Nephron (organoid): Measurements from ENCODE around the gene MPL.

Source experiments
- H3K27ac Mint-ChIP-seq, 3 experiments: 2 replicates each; pipeline ENCODE4 v1.8.0; 2020; ENCODE audit warnings: mixed read lengths in 3 of 3, mild to moderate bottlenecking in 2 of 3, moderate library complexity in 1 of 3
- H3K27me3 Mint-ChIP-seq: 2 replicates; pipeline ENCODE4 v1.8.0; 2021; ENCODE audit warnings: low read depth, mild to moderate bottlenecking, moderate library complexity, mixed read lengths
- H3K36me3 Mint-ChIP-seq: 2 replicates; pipeline ENCODE4 v1.8.0; 2020; ENCODE audit warnings: low read depth, mixed read lengths
- H3K4me1 Mint-ChIP-seq: 2 replicates; pipeline ENCODE4 v1.8.0; 2020; ENCODE audit warnings: mixed read lengths
- H3K4me3 Mint-ChIP-seq, 3 experiments: 2 replicates each; pipeline ENCODE4 v1.8.0; 2020; ENCODE audit warnings: mild to moderate bottlenecking in 3 of 3, mixed read lengths in 3 of 3, moderate library complexity in 2 of 3
- H3K9me3 Mint-ChIP-seq: 2 replicates; pipeline ENCODE4 v1.8.0; 2020; ENCODE audit warnings: mixed read lengths
- CTCF ChIP-seq, 3 experiments: fragments of 200-600 bp; sonication (generic); IDR thresholded peaks; one replicate each; pipeline ENCODE4 v1.5.0; 2021; ENCODE audit warnings: antibody characterized with exemption in 3 of 3; ENCODE audit not compliant: unreplicated experiment in 3 of 3

The MPL gene

GRCh38 chr1:43334453-43335205 is 3.0 kb upstream of the MPL start:
- Mint-ChIP-seq H3K36me3 (no peaks in the 10 kb centered on the region), H3K4me3 (no peak overlapping the region), H3K27me3 (peaks cover 4% of the 10 kb centered on the region), H3K9me3 (no peaks in the 10 kb centered on the region), H3K27ac (no peak overlapping the region), H3K4me1 (peaks cover 6% of the 10 kb centered on the region)
- no peak for TF ChIP-seq CTCF (IDR thresholded peaks at IDR 0.05; ENCODE audit: unreplicated experiment in 3 of 3)

- H3K27ac Mint-ChIP-seq, result no peak overlapping the region
- no peak overlapping the region for H3K4me3 Mint-ChIP-seq
- no peaks in the 10 kb centered on the region for H3K4me1 Mint-ChIP-seq
- TF ChIP-seq CTCF (IDR thresholded peaks at IDR 0.05; ENCODE audit: unreplicated experiment in 3 of 3), result no peak
- no peaks in the 10 kb centered on the region for H3K36me3 Mint-ChIP-seq
- peaks cover 4% of the 10 kb centered on the region for H3K27me3 Mint-ChIP-seq
- H3K9me3 Mint-ChIP-seq, result no peaks in the 10 kb centered on the region
Measured at GRCh38 chr1:43338001-43338400, 383 bp downstream of the MPL start.

GRCh38 chr1:43339584-43340232 is 2.1 kb downstream of the MPL start:
- no peaks in the 10 kb centered on the region for H3K4me1 Mint-ChIP-seq
- H3K4me3 Mint-ChIP-seq, result no peak overlapping the region
- TF ChIP-seq CTCF (IDR thresholded peaks at IDR 0.05; ENCODE audit: unreplicated experiment in 3 of 3), result no peak
- no peaks in the 10 kb centered on the region for H3K36me3 Mint-ChIP-seq
- no peaks in the 10 kb centered on the region for H3K9me3 Mint-ChIP-seq
- no peak overlapping the region for H3K27ac Mint-ChIP-seq
- peaks cover 4% of the 10 kb centered on the region for H3K27me3 Mint-ChIP-seq

- no peaks in the 10 kb centered on the region for H3K36me3 Mint-ChIP-seq
- H3K27me3 Mint-ChIP-seq, result peaks cover 4% of the 10 kb centered on the region
- H3K4me1 Mint-ChIP-seq, result no peaks in the 10 kb centered on the region
- no peaks in the 10 kb centered on the region for H3K9me3 Mint-ChIP-seq
- TF ChIP-seq CTCF (IDR thresholded peaks at IDR 0.05; ENCODE audit: unreplicated experiment in 3 of 3), result no peak
- H3K4me3 Mint-ChIP-seq, result no peak overlapping the region
- no peak overlapping the region for H3K27ac Mint-ChIP-seq
Measured at GRCh38 chr1:43340559-43340958, 2.9 kb downstream of the MPL start.

GRCh38 chr1:43344267-43344850 is 6.7 kb downstream of the MPL start:
- H3K4me1 Mint-ChIP-seq, result peaks cover 7% of the 10 kb centered on the region
- H3K36me3 Mint-ChIP-seq, result no peaks in the 10 kb centered on the region
- H3K4me3 Mint-ChIP-seq, result no peak overlapping the region
- no peaks in the 10 kb centered on the region for H3K9me3 Mint-ChIP-seq
- peaks cover 19% of the 10 kb centered on the region for H3K27me3 Mint-ChIP-seq
- no peak for TF ChIP-seq CTCF (IDR thresholded peaks at IDR 0.05; ENCODE audit: unreplicated experiment in 3 of 3)
- no peak overlapping the region for H3K27ac Mint-ChIP-seq
